GM10266 (cell line): ENCODE results near the gene HASPIN.

Experiments used
- DNase-seq: peaks from one replicate; pipeline ENCODE4 v3.0.0; 2012; ENCODE audit errors: extremely low spot score
- CTCF ChIP-seq: IDR thresholded peaks from 2 replicates; pipeline ENCODE4 v1.5.1; 2012; ENCODE audit warnings: mild to moderate bottlenecking, low read depth; ENCODE audit not compliant: control insufficient read depth, insufficient read depth; ENCODE audit errors: missing control alignments

Gene HASPIN

GRCh38 chr17:3712811-3713463 is 10.8 kb upstream of the HASPIN start:
- no peak for TF ChIP-seq CTCF
- peak; percentile 51 for DNase-seq

- TF ChIP-seq CTCF, result no peak
- no peak for DNase-seq
Measured at GRCh38 chr17:3715296-3715695, 8.4 kb upstream of the HASPIN start.

- TF ChIP-seq CTCF, result no peak
- no peak for DNase-seq
Measured at GRCh38 chr17:3718201-3718600, 5.5 kb upstream of the HASPIN start.

- no peak for TF ChIP-seq CTCF
- no peak for DNase-seq
Measured at GRCh38 chr17:3719265-3719664, 4.4 kb upstream of the HASPIN start.

- DNase-seq, result no peak
Measured at GRCh38 chr17:3722716-3723115, 987 bp upstream of the HASPIN start.

GRCh38 chr17:3723188-3723555 is 531 bp upstream of the HASPIN start:
- no peak for DNase-seq
- no peak for TF ChIP-seq CTCF

More at GRCh38 chr17:3722716-3723115, 987 bp upstream of the HASPIN start:
- no peak for TF ChIP-seq CTCF

GRCh38 chr17:3724378-3725077 is 825 bp downstream of the HASPIN start:
- DNase-seq, result no peak
- no peak for TF ChIP-seq CTCF
